ENCODE results near the gene KRT3.

KRT3 gene

GRCh38 chr12:52815161-52815560, 19.2 kb upstream of the KRT3 start:
- H3K4me3 ChIP-seq (ENCODE audit: low read depth, low read length) = no peak overlapping the region

DNA sequence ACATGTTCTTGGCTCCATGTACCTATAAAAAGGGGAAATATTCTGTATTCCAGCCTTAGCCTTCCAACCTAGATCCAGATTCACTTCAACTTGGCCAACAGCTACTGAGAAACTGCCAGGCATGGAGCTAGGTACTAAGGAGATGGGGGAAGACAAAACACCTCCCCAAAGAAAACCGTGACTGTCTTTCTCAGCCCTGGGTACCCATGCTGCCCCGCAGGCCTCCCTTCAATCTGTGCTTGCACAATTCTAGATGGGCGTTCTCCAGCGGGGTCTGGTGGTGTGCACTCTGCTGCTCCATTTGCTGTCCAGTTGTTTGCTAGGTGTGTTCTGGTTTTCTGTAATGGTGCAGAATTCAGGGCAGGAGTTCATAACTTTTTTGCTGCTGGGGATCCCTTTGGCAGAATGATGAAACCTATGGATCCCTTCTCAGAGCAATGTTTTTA, 18.8 kb upstream of the KRT3 start:
- H3K4me3 ChIP-seq (ENCODE audit: low read depth, low read length) = no peak overlapping the region

- H3K4me3 ChIP-seq (ENCODE audit: low read depth, low read length) = no peak within 1 kb of the TSS
Observed at GRCh38 chr12:52813885-52814709, 18.2 kb upstream of the KRT3 start, which contains the start of gene KRT4. Gene KRT4 (minus strand): TSS chr12:52814116. CDS start chr12:52814058, 58 bp downstream.

- H3K4me3 ChIP-seq (ENCODE audit: low read depth, low read length) = no peak overlapping the region
Observed at GRCh38 chr12:52813203-52813819, 17.4 kb upstream of the KRT3 start.

GRCh38 chr12:52812749-52813148, 16.8 kb upstream of the KRT3 start:
- no peak overlapping the region for H3K4me3 ChIP-seq (ENCODE audit: low read depth, low read length)

DNA sequence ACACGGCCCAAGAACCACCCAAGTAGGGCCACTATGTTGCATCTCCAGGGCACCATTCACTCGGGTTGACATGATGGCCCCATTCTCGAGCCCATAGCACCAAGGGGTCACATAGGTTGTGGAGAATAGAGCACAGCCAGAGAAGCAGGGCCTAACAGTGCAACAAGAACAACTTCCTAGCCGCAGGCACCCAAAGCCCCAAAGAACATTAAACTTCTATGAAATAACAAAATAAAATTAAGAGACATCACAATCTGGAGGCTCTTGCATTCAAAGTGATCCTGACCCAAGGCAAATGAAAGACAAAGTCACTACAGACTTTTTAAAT, 16.1 kb upstream of the KRT3 start:
- H3K4me3 ChIP-seq (ENCODE audit: low read depth, low read length) = no peak overlapping the region

DNA sequence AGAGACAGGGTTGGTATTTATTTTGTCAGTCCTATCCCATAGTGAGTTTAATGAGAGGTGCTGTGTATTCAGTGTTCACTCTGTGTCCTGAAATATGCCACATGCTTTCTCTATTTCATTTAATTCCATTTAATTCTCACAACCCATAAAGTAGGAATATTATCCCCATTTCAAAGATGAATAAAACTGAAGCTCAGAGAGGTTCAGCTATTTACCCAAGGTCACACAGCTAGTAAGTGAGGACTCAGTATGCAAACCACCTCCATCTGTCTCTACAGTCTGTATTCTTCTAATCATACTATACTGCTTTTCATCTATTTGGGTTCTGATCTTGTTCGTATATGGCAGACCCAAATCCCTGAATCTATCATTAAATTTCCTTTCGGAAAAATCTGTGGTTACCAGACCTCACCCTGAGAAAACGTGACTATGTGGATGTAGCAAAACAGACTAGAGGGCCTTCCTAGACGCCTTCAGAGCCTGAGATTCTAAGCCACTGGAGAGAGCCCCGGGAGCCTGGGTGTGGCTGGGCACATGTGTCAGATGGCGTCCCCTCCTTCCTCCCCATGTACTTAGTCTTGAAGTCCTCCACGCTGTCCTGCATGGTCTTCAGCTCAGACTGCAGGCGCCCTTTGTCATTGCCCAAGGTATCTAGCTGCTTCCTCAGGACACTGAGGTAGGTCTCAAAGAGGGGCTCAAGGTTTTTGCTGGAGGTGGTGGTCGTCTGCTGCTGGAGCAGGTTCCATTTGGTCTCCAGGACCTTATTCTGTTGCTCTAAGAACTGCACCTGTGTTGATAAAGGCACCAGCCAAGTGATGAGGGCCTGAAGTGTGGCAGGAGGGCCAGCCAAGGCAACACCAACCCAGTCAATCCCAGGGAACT, 15.5 kb upstream of the KRT3 start:
- no peak overlapping the region for H3K4me3 ChIP-seq (ENCODE audit: low read depth, low read length)

DNA sequence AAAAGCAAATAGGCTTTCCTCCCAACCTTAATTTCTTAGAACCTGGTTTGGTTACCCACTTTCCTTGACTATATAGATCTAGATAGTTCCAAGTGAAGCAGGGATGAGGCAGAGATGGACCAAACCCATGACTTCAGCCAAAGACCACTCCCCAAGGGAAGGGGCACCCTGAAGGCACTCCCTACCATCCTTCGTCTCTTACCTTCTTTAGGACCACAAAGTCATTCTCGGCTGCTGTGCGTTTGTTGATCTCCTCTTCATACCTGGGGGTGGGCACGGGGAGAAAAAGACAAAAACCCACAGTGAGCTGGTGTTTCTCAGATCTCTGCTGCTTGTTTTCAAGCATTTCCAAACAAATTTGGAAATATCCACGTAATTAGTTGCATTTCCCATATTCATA, 14.6 kb upstream of the KRT3 start:
- no peak overlapping the region for H3K4me3 ChIP-seq (ENCODE audit: low read depth, low read length)

DNA sequence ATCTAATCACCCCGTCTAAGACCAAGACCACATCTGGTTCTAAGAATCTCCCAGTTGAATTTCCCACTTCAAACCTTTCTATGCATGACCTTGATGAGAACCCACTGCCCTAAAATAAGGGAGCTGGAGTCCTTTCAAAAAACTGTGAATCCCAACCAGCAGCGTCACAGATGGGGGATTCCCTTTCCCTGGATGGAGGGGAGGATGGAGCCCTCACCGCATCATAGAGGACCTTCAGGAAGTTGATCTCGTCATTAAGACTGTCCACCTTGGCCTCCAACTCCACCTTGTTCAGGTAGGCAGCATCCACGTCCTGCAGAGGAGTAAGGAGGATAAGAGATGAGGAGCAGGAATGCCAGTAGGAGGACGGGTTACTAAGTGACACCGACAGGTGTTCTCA, 13.2 kb upstream of the KRT3 start:
- no peak overlapping the region for H3K4me3 ChIP-seq (ENCODE audit: low read depth, low read length)

DNA sequence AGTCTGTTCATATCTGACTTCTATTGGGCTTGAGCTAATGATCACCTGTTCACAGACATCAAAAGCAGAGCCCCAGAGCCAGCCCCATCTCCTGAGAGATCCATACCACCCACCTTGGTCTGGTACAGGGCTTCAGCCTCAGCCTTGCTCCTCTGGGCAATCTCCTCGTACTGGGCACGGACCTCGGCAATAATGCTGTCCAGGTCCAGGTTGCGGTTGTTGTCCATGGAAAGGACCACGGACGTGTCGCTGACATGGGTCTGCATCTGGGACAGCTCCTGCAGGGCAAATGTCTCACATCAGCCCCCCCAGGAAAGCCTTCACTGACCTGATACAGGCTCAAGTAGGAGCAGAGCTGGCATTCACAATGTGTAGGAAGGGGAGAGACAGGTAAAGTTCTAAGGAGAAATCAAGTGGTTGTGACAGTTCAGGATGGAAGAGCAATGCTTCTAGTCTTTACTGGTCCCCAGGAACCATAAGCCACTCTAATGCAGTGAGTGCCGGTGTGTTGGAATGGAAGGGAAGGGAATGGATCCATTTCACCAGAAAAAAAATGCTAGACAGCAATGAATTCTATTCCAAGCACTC, 12.8 kb upstream of the KRT3 start:
- H3K4me3 ChIP-seq (ENCODE audit: low read depth, low read length) = no peak overlapping the region

- no peak overlapping the region for H3K4me3 ChIP-seq (ENCODE audit: low read depth, low read length)
Observed at GRCh38 chr12:52807544-52808470, 11.9 kb upstream of the KRT3 start.

GRCh38 chr12:52806821-52807543, 11.1 kb upstream of the KRT3 start:
- H3K4me3 ChIP-seq (ENCODE audit: low read depth, low read length) = no peak overlapping the region

- no peak overlapping the region for H3K4me3 ChIP-seq (ENCODE audit: low read depth, low read length)
Observed at GRCh38 chr12:52806169-52806811, 10.4 kb upstream of the KRT3 start.

- no peak overlapping the region for H3K4me3 ChIP-seq (ENCODE audit: low read depth, low read length)
Observed at GRCh38 chr12:52805739-52806138, 9.8 kb upstream of the KRT3 start.

GRCh38 chr12:52805000-52805399, 9.1 kb upstream of the KRT3 start:
- no peak overlapping the region for H3K4me3 ChIP-seq (ENCODE audit: low read depth, low read length)

DNA sequence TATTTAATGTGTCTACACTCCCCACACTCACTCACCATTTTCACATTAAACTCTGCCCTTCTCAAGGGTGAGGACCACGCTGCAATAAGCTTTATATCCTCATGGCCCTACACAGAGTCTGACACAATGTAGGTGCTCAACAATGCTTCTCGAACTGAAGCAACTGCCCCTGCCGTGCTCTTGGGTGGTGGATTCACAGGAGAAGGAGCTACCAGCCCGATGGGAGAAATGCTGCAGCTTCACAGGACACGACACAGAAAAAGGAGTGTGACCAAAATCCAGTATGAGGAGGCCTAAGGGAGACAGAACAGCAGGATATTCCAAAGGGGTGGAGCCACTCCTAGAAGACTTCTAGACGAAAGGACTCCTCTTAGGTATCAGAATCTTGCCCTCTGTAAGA, 6.5 kb upstream of the KRT3 start:
- H3K4me3 ChIP-seq (ENCODE audit: low read depth, low read length) = no peak overlapping the region

DNA sequence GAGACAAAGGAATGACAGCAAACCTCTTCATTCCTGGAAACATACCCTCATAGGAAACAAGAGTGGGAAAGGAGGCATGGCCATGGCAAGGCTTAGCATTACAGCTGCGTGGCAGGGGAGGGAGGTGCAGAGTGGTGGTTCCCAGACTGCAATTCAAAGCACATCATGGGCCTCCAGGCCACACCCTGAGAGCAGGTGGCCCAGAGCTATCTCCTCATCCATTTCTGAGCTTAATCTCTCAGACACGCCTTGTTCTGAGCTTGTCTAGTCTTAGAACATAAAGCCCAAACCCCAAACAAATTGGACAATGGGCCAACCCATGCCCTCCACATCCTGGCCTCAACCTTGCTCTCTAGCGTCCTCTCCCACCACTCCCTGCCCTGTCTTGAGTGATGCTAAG, 5.9 kb upstream of the KRT3 start:
- H3K4me3 ChIP-seq (ENCODE audit: low read depth, low read length) = no peak overlapping the region

DNA sequence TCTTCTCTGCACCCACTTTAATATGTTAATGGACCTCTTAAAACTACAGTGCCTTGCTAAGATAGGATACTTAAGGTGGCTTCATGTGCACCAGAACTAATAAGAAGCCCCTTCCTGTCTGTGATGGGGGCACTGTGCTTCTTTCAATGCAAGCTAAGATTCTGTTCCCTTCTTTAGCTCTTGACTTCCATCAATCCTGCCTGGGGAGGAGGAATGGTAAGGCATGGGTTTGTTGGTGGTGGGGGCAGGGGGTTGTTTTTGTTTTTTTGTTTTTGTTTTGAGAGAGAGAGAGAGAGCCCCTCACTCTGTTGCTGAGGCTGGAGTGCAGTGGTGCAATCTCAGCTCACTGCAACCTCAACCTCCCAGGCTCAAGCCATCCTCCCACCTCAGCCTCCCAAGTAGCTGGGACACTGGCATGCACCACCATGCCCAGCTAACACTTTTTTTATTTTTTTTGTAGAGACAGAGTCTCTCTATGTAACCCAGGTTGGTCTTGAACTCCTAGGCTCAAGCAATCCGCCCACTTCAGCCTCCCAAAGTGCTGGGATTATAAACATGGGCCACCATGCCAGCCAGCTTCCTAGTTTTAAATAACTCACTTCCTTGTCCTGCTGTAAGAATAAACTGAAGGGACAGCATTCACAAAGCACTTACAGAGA, 4.5 kb upstream of the KRT3 start:
- H3K4me3 ChIP-seq (ENCODE audit: low read depth, low read length) = no peak overlapping the region

Data from iPS-11a (cell line).